K562 (cell line): ENCODE results near the gene LRFN2. TPM values are rescaled to one million over a fixed set of nuclear protein-coding genes. Genes with fewer than 3 reads are reported as not detected.

ENCODE experiments used
- ATAC-seq: fragments of 200-7000 bp; cut with Tn5 transposase; 3 replicates; pipeline ENCODE4 v1.9.1; 2020; ENCODE audit warnings: moderate library complexity
- BruUV-seq: library from RNA; stranded (reverse); fragments of 400-500 nt; replicated peaks from 2 replicates; lab custom pipeline; 2021; lab: Mats Ljungman, UMichigan
- CTCF ChIA-PET: fragments of 300-600 bp; formaldehyde crosslinking; extraction: SDS; loops from one replicate; lab custom pipeline; 2021; ENCODE audit warnings: low intra/inter-chr PET ratio; lab: Yijun Ruan, JAX
- POLR2A ChIA-PET: fragments of 300-600, 350-650 bp; sonication (Branson Sonifier 250); formaldehyde crosslinking; extraction: SDS; loops from one replicate; lab custom pipeline; 2021; ENCODE audit warnings: antibody characterized with exemption, inconsistent platforms; lab: Yijun Ruan, JAX
- DNase-seq, 4 experiments: peaks; one replicate each; pipeline versions ENCODE4 v3.0.0 to v3.0.0-alpha.2; 2011 to 2018; ENCODE audit warnings: low spot score in 3 of 4, mixed read lengths in 3 of 4; ENCODE audit errors: extremely low read depth in 1 of 4
- FAIRE-seq: peaks from 2 replicates; lab custom pipeline; 2011; peaks lifted over from hg19 to GRCh38; lab: Jason Lieb, UNC
- H2AFZ ChIP-seq: 2 replicates; pipeline ENCODE4 v1.6.0; 2011; ENCODE audit warnings: low read depth, low read length, control low read depth, inconsistent platforms
- H3K27ac ChIP-seq: fragments of 200-600 bp; 3 replicates; pipeline ENCODE4 v1.8.0; 2011; ENCODE audit warnings: low read depth, mild to moderate bottlenecking, control low read depth, inconsistent platforms, low read length, moderate library complexity, mixed read lengths; ENCODE audit errors: extremely low read depth
- H3K27me3 ChIP-seq, 2 experiments: fragments of 300-600 bp in 1 of 2; 2 replicates in 1 of 2; 3 replicates in 1 of 2; pipeline versions ENCODE4 v1.6.0 to v1.8.0; 2011; ENCODE audit warnings: inconsistent platforms in 2 of 2, low read length in 2 of 2, mild to moderate bottlenecking in 1 of 2, mixed read lengths in 1 of 2, moderate library complexity in 1 of 2; ENCODE audit not compliant: control insufficient read depth in 2 of 2, insufficient read depth in 2 of 2
- H3K36me3 ChIP-seq: fragments of 300-600 bp; 3 replicates; pipeline ENCODE4 v1.8.0; 2011; ENCODE audit warnings: mild to moderate bottlenecking, low read length, inconsistent platforms; ENCODE audit not compliant: control insufficient read depth, insufficient read depth
- H3K4me1 ChIP-seq, 2 experiments: fragments of 200-600 bp in 1 of 2; replicated peaks in 1 of 2; 2 replicates in 1 of 2; 3 replicates in 1 of 2; pipeline versions ENCODE4 v1.5.1 to v1.8.0; 2011; ENCODE audit warnings: inconsistent platforms in 2 of 2, low read length in 2 of 2, mild to moderate bottlenecking in 1 of 2, mixed read lengths in 1 of 2, moderate library complexity in 1 of 2; ENCODE audit not compliant: control insufficient read depth in 2 of 2, insufficient read depth in 2 of 2
- H3K4me2 ChIP-seq: 2 replicates; pipeline ENCODE4 v1.6.1; 2011; ENCODE audit warnings: low read length, control low read depth, inconsistent platforms, mixed read lengths; ENCODE audit not compliant: insufficient read depth
- H3K4me3 ChIP-seq: fragments of 200-600 bp; sonication (generic), shearing (Covaris generic); 2 replicates; pipeline ENCODE4 v1.5.1; 2016; ENCODE audit warnings: control low read depth, inconsistent platforms
- H3K79me2 ChIP-seq: fragments of 200-600 bp; 3 replicates; pipeline ENCODE4 v1.8.0; 2011; ENCODE audit warnings: low read length, inconsistent platforms; ENCODE audit not compliant: control insufficient read depth, insufficient read depth
- H3K9ac ChIP-seq, 2 experiments: 2 replicates each; pipeline versions ENCODE4 v1.6.0 to v1.6.1; 2011; ENCODE audit warnings: low read depth in 2 of 2, low read length in 2 of 2, control low read depth in 1 of 2, inconsistent platforms in 1 of 2, mild to moderate bottlenecking in 1 of 2, mixed read lengths in 1 of 2; ENCODE audit not compliant: insufficient read depth in 1 of 2
- H3K9me1 ChIP-seq: one replicate; pipeline ENCODE4 v1.6.0; 2011; ENCODE audit warnings: inconsistent platforms, mild to moderate bottlenecking, low read length, moderate library complexity; ENCODE audit not compliant: control insufficient read depth, insufficient read depth
- H3K9me3 ChIP-seq: replicated peaks from 2 replicates; pipeline ENCODE4 v1.5.1; 2011; ENCODE audit warnings: low read depth, low read length, inconsistent platforms; ENCODE audit not compliant: control insufficient read depth, insufficient read depth
- H4K20me1 ChIP-seq: replicated peaks from 2 replicates; pipeline ENCODE4 v1.6.1; 2011; ENCODE audit warnings: low read length, inconsistent platforms, mixed read lengths; ENCODE audit not compliant: control insufficient read depth, insufficient read depth
- CCNT2 ChIP-seq: IDR thresholded peaks from 2 replicates; pipeline ENCODE4 v1.6.1; 2011; ENCODE audit warnings: borderline replicate concordance, low read depth, mild to moderate bottlenecking, moderate library complexity, mixed read lengths, low read length; ENCODE audit not compliant: insufficient read length; ENCODE audit errors: extremely low read depth
- ZNF23 ChIP-seq: fragments of 250-450 bp; sonication (Bioruptor Pico); IDR thresholded peaks from 2 replicates; pipeline ENCODE4 v1.4.0; 2020; ENCODE audit warnings: mild to moderate bottlenecking
- ZNF282 ChIP-seq: sonication (generic); formaldehyde crosslinking; IDR thresholded peaks from 2 replicates; pipeline ENCODE4 v1.8.1; 2023; ENCODE audit warnings: missing genetic modification reagents
- ZNF41 ChIP-seq: fragments of 250-450 bp; sonication (Bioruptor Pico); conservative IDR thresholded peaks from 2 replicates; pipeline ENCODE4 v1.4.0; 2020; ENCODE audit warnings: mild to moderate bottlenecking
- ZNF431 ChIP-seq: sonication (generic); formaldehyde crosslinking; IDR thresholded peaks from 2 replicates; pipeline ENCODE4 v1.8.0; 2022; ENCODE audit warnings: mild to moderate bottlenecking, missing genetic modification reagents
- ZZZ3 ChIP-seq: fragments of 450-650 bp; IDR thresholded peaks from 2 replicates; pipeline ENCODE4 v1.6.1; 2016; ENCODE audit warnings: antibody characterized with exemption, mild to moderate bottlenecking, moderate library complexity
- WGBS: fragments of 100-300 bp; shearing (Covaris generic); methylation state at CpG from one replicate; pipeline ENCODE4 v1.1.6; 2016; ENCODE audit warnings: low coverage, mixed read lengths; ENCODE audit not compliant: insufficient coverage; ENCODE audit errors: missing lambda C conversion rate; 5-methylcytosine and 5-hydroxymethylcytosine counted together
- in situ Hi-C: fragments of 300-500 bp; cut with MboI; formaldehyde crosslinking; loops from 4 replicates; pipeline ENCODE4 v1.15.0; 2018; ENCODE audit warnings: inconsistent platforms, mixed read lengths
- intact Hi-C: fragments of 100-400 bp; cut with micrococcal nuclease; formaldehyde crosslinking; loops from 2 replicates; pipeline ENCODE4 v1.14.2; 2022
- polyA plus RNA-seq, 8 experiments: library from polyadenylated mRNA; depleted of rRNA in 4 of 8; stranded (reverse) in 5 of 8; unstranded in 3 of 8; fragments of >200 nt; fragmentation: Nextera tagmentation in 2 of 8; fragmentation: Illumina TruSeq in 1 of 8; extraction: Ambion mirVana in 2 of 8; extraction: Trizol in 1 of 8; gene quantifications; 2 replicates each; pipeline versions ENCODE4 v1.2.1 to v1.2.3, GENCODE V29; 2011 to 2014; ENCODE audit warnings: inconsistent platforms in 1 of 8, missing spikeins in 1 of 8
- total RNA-seq, 7 experiments: library from RNA; depleted of rRNA in 6 of 7; stranded (reverse); fragments of >200 nt in 6 of 7; fragmentation: Illumina TruSeq in 2 of 7; extraction: Trizol in 2 of 7; gene quantifications; 2 replicates each; pipeline versions ENCODE4 v1.2.1 to v1.2.3, GENCODE V29; 2011 to 2021; ENCODE audit warnings: low replicate concordance in 1 of 7
- TF ChIP-seq, protein P1 (sequence below): fragments of 450-650 bp; IDR thresholded peaks from 2 replicates; pipeline ENCODE4 v1.6.1; 2016; ENCODE audit warnings: missing biosample characterization, missing genetic modification characterization
- TF ChIP-seq, protein P2 (sequence below): fragments of 250-450 bp; sonication (Bioruptor Pico); IDR thresholded peaks from 2 replicates; pipeline ENCODE4 v1.8.0; 2022; ENCODE audit warnings: moderate library complexity, mild to moderate bottlenecking, inconsistent platforms
- TF ChIP-seq, protein P3 (sequence below): fragments of 450-650 bp; formaldehyde crosslinking; IDR thresholded peaks from 2 replicates; pipeline ENCODE4 v1.4.0; 2020; ENCODE audit warnings: mild to moderate bottlenecking, moderate library complexity
- TF ChIP-seq, protein P4 (sequence below): fragments of 450-650 bp; IDR thresholded peaks from 2 replicates; pipeline ENCODE4 v1.6.1; 2017; ENCODE audit warnings: antibody characterized with exemption
- TF ChIP-seq, protein P5 (sequence below): fragments of 450-650 bp; IDR thresholded peaks from 2 replicates; pipeline ENCODE4 v1.6.1; 2016; ENCODE audit warnings: antibody characterized with exemption

The LRFN2 gene
- total and polyA plus RNA-seq, 9 of the 15 experiments (the other 6 are each of a cell fraction or from before 2014, with no cell fraction given) = not detected

DNA sequence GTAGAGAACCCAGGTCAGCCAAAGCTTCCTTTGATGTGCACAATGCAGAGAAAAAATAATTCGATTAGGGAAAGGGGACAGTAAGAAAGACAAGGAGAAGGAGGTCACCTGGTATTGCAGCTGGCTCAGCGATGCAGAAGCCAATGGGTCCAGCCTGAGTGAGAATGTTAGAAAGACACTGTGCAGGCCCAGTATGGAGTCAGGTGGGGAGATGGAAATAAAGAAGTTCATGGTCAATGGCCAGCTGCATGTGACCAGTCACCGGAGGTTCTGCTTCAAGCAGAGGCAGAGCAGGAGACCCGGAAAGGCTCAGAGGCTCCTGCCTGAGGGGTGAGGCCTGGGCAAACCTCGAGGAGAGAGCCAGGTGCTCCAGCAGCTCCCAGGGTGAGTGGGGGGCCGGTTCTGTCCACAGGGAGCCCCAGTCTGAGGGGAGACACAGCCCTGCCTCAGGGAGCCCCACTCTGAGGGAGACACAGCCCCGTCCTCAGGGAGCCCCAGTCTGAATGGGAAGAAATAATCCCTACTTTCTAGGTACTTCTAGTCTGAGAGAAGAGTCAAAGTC lies 51.3 kb downstream of the LRFN2 start:
- peaks cover 21% of the 10 kb centered on the region for H4K20me1 ChIP-seq
- ChIA-PET POLR2A (interaction anchor here (0.6 to 1.3 kb wide), 2 partner anchors 11 to 13 kb away, joined by 3 read pairs; no protein-coding TSS in a partner anchor), CTCF (no interaction called here)
- no peak for ATAC-seq
- H3K4me1 ChIP-seq = no peaks in the 10 kb centered on the region
- 0% methylated on average over 7 of the region's 7 CpGs for WGBS
- no peak overlapping the region for H3K4me3 ChIP-seq
- no peaks in the 10 kb centered on the region for H3K36me3 ChIP-seq
- no TSS peak for BruUV-seq
- H3K79me2 ChIP-seq = no peaks in the 10 kb centered on the region
- no peak overlapping the region for H3K27ac ChIP-seq
- no peak overlapping the region for H2AFZ ChIP-seq
- H3K27me3 ChIP-seq = peaks cover 7 to 39% of the 10 kb centered on the region in 2 experiments; a peak in 4 of 5 replicates
- H3K4me2 ChIP-seq = no peak overlapping the region
- in situ Hi-C loops = no loop called here
- intact Hi-C loops = no loop called here
- DNase-seq = no peak
- no peaks in the 10 kb centered on the region for H3K9me3 ChIP-seq
- H3K9ac ChIP-seq = no peak overlapping the region; a peak in 1 of 4 replicates
- FAIRE-seq = no peak
- H3K9me1 ChIP-seq = no peaks in the 10 kb centered on the region
- no peak for TF ChIP-seq ZNF431 (CRISPR knock-in tag)
- TF ChIP-seq ZNF282 (CRISPR knock-in tag) = no peak
- no peak for TF ChIP-seq CCNT2
- TF ChIP-seq, protein P1, sequence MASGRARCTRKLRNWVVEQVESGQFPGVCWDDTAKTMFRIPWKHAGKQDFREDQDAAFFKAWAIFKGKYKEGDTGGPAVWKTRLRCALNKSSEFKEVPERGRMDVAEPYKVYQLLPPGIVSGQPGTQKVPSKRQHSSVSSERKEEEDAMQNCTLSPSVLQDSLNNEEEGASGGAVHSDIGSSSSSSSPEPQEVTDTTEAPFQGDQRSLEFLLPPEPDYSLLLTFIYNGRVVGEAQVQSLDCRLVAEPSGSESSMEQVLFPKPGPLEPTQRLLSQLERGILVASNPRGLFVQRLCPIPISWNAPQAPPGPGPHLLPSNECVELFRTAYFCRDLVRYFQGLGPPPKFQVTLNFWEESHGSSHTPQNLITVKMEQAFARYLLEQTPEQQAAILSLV = no peak
- TF ChIP-seq, protein P2, sequence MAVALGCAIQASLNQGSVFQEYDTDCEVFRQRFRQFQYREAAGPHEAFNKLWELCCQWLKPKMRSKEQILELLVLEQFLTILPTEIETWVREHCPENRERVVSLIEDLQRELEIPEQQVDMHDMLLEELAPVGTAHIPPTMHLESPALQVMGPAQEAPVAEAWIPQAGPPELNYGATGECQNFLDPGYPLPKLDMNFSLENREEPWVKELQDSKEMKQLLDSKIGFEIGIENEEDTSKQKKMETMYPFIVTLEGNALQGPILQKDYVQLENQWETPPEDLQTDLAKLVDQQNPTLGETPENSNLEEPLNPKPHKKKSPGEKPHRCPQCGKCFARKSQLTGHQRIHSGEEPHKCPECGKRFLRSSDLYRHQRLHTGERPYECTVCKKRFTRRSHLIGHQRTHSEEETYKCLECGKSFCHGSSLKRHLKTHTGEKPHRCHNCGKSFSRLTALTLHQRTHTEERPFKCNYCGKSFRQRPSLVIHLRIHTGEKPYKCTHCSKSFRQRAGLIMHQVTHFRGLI (CRISPR knock-in tag) = no peak
- TF ChIP-seq, protein P3, sequence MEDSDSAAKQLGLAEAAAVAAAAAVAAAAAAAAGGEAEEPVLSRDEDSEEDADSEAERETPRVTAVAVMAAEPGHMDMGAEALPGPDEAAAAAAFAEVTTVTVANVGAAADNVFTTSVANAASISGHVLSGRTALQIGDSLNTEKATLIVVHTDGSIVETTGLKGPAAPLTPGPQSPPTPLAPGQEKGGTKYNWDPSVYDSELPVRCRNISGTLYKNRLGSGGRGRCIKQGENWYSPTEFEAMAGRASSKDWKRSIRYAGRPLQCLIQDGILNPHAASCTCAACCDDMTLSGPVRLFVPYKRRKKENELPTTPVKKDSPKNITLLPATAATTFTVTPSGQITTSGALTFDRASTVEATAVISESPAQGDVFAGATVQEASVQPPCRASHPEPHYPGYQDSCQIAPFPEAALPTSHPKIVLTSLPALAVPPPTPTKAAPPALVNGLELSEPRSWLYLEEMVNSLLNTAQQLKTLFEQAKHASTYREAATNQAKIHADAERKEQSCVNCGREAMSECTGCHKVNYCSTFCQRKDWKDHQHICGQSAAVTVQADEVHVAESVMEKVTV (CRISPR knock-in tag) = no peak
- no peak for TF ChIP-seq ZNF41 (CRISPR knock-in tag)
- TF ChIP-seq ZZZ3 = no peak
- TF ChIP-seq, protein P4, sequence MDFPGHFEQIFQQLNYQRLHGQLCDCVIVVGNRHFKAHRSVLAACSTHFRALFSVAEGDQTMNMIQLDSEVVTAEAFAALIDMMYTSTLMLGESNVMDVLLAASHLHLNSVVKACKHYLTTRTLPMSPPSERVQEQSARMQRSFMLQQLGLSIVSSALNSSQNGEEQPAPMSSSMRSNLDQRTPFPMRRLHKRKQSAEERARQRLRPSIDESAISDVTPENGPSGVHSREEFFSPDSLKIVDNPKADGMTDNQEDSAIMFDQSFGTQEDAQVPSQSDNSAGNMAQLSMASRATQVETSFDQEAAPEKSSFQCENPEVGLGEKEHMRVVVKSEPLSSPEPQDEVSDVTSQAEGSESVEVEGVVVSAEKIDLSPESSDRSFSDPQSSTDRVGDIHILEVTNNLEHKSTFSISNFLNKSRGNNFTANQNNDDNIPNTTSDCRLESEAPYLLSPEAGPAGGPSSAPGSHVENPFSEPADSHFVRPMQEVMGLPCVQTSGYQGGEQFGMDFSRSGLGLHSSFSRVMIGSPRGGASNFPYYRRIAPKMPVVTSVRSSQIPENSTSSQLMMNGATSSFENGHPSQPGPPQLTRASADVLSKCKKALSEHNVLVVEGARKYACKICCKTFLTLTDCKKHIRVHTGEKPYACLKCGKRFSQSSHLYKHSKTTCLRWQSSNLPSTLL = no peak
- TF ChIP-seq, protein P5, sequence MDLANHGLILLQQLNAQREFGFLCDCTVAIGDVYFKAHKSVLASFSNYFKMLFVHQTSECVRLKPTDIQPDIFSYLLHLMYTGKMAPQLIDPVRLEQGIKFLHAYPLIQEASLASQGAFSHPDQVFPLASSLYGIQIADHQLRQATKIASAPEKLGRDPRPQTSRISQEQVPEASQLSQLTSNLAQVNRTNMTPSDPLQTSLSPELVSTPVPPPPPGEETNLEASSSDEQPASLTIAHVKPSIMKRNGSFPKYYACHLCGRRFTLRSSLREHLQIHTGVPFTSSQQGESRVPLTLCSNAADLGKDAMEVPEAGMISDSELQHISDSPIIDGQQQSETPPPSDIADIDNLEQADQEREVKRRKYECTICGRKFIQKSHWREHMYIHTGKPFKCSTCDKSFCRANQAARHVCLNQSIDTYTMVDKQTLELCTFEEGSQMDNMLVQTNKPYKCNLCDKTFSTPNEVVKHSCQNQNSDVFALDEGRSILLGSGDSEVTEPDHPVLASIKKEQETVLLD = no peak
- TF ChIP-seq ZNF23 (CRISPR knock-in tag) = no peak
